ENCODE results near the gene CINP. TPM values are rescaled to one million over a fixed set of nuclear protein-coding genes. Genes with fewer than 3 reads are reported as not detected.

CINP gene
- total and polyA plus RNA-seq, 2 of the 8 experiments (the other 6 are each of a cell fraction or from before 2014, with no cell fraction given), result 47.8 to 51.6 TPM

- DNase-seq (ENCODE audit: low read depth in 1 of 2, low spot score in 2 of 2), result no peak
- Histone ChIP-seq H3K4me1 (replicated peaks in 1 of 4; ENCODE audit: control insufficient read depth in 3 of 4, insufficient read depth in 4 of 4, low read length in 3 of 4) (peaks cover 7 to 15% (median 11%) of the 10 kb centered on the region in 4 experiments; a peak in 4 of 7 replicates), H3K36me3 (ENCODE audit: control insufficient read depth in 2 of 4, insufficient read depth in 4 of 4, low read length in 3 of 4) (peaks cover 0 to 2% (median 0%) of the 10 kb centered on the region in 4 experiments; a peak in 1 of 8 replicates), H2BK12ac (ENCODE audit: low read depth, low read length) (no peak overlapping the region), H3K14ac (ENCODE audit: insufficient read length) (no peak overlapping the region), H3K4me3 (ENCODE audit: extremely low read depth in 1 of 4, insufficient read depth in 2 of 4, low read depth in 3 of 4, low read length in 4 of 4) (no peak overlapping the region), H3K4ac (replicated peaks; ENCODE audit: insufficient read length, low read depth, low read length) (no peak overlapping the region), H4K5ac (ENCODE audit: insufficient read length, low read depth, low read length) (no peak overlapping the region), H2AK5ac (ENCODE audit: low read depth, low read length) (no peak overlapping the region), H3K27ac (ENCODE audit: low read depth, low read length) (no peak overlapping the region), H3K23ac (ENCODE audit: insufficient read length) (no peak overlapping the region), H3K79me2 (ENCODE audit: control insufficient read depth in 1 of 2, insufficient read depth in 2 of 2, low read length in 2 of 2) (no peaks in the 10 kb centered on the region), H3K9ac (replicated peaks in 1 of 4; ENCODE audit: extremely low read depth in 1 of 4, low read depth in 3 of 4, low read length in 3 of 4) (no peak overlapping the region), H3K79me1 (ENCODE audit: low read depth, low read length) (no peaks in the 10 kb centered on the region), H2BK15ac (ENCODE audit: low read length) (0 out of 2 replicates have a peak overlapping the region, but pooled peaks have one; percentile 9), H3K27me3 (replicated peaks in 1 of 4; ENCODE audit: control insufficient read depth in 3 of 4, extremely low read depth in 1 of 4, insufficient read depth in 3 of 4, low read length in 3 of 4) (no peaks in the 10 kb centered on the region), H3K9me3 (ENCODE audit: insufficient read depth in 2 of 2, low read depth in 1 of 2, low read length in 1 of 2) (no peaks in the 10 kb centered on the region), H3K56ac (replicated peaks; ENCODE audit: insufficient read length, low read depth, low read length) (no peak overlapping the region), H3K23me2 (ENCODE audit: low read depth, low read length) (no peaks in the 10 kb centered on the region), H2BK20ac (ENCODE audit: low read length) (no peak overlapping the region), H3K18ac (ENCODE audit: extremely low read depth, low read length) (no peak overlapping the region), H2AFZ (ENCODE audit: low read length) (no peak overlapping the region), H2BK120ac (replicated peaks; ENCODE audit: low read depth, low read length) (no peak overlapping the region), H2BK5ac (ENCODE audit: low read depth, low read length) (no peak overlapping the region), H3K4me2 (ENCODE audit: insufficient read depth in 1 of 2, low read depth in 2 of 2, low read length in 2 of 2) (no peak overlapping the region), H4K8ac (ENCODE audit: extremely low read depth, insufficient read depth, low read length) (no peak overlapping the region), H4K20me1 (replicated peaks in 1 of 2; ENCODE audit: control insufficient read depth in 1 of 2, insufficient read depth in 2 of 2, low read length in 2 of 2) (no peaks in the 10 kb centered on the region), H4K91ac (replicated peaks; ENCODE audit: insufficient read length, low read length) (no peak overlapping the region)
- no peak for FAIRE-seq
- ChIA-PET CTCF (ENCODE audit: partially characterized antibody) (interaction anchor here (0.8 to 1.5 kb wide), 2 partner anchors 12 to 20 kb away, joined by 3 to 4 read pairs; no protein-coding TSS in a partner anchor), POLR2A (ENCODE audit: partially characterized antibody) (no interaction called here)
- WGBS, 2 experiments (ENCODE audit: extremely low coverage in 1 of 2, insufficient coverage in 1 of 2, insufficient read length in 1 of 2, insufficient replicate concordance in 2 of 2, low coverage in 1 of 2, low lambda C conversion rate in 2 of 2, missing lambda C conversion rate in 1 of 2), result 96% methylated on average over 4 of the region's 4 CpGs; no CpG with 5 or more reads in 1 of the 2 experiments
- TF ChIP-seq ATF2 (IDR thresholded peaks at IDR 0.05; ENCODE audit: low read length) (no peak), FOSL1 (IDR thresholded peaks at IDR 0.05; ENCODE audit: insufficient read depth, low read depth, low read length) (no peak)
Measured at GRCh38 chr14:102392506-102392905, 29.8 kb upstream of the CINP start.
